ENCODE measurements around the gene E2F8.

Gene E2F8

DNA sequence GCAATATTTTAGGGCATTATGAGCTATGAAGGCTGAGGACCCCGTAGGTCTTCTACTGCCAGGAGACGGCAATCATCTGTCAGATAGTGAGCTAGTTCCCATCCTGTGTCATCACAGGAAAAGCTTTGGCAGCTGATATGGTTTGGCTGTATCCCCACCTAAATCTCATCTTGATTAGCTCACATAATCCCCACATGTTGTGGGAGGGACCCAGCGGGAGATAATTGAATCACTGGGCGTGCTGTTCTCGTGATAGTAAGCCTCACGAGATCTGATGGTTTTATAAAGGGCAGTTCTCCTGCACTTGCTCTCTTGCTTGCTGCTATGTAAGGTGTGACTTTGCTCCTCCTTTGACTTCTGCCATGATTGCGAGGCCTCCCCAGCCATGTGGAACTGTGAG, 57.1 kb downstream of the E2F8 start:
- Histone ChIP-seq H3K4me1 (ENCODE audit: insufficient read depth, insufficient read length) (no peaks in the 10 kb centered on the region), H3K36me3 (ENCODE audit: insufficient read depth, insufficient read length, low read length) (no peaks in the 10 kb centered on the region), H3K4me3 (ENCODE audit: insufficient read length, low read depth) (no peak overlapping the region), H3K9me3 (ENCODE audit: insufficient read depth, low read length) (no peaks in the 10 kb centered on the region), H3K27me3 (ENCODE audit: insufficient read depth, insufficient read length) (no peaks in the 10 kb centered on the region), H3K9ac (ENCODE audit: insufficient read length, low read depth) (no peak overlapping the region)
- TF ChIP-seq SUZ12 (IDR thresholded peaks at IDR 0.05; ENCODE audit: extremely low read depth, insufficient read depth, insufficient read length): no peak
- no peak for TF ChIP-seq ZNF274 (IDR thresholded peaks at IDR 0.05; ENCODE audit: low read depth, low read length)
- TF ChIP-seq YY1 (IDR thresholded peaks at IDR 0.05; ENCODE audit: insufficient read depth, insufficient read length): no peak
- no peak for DNase-seq (ENCODE audit: low read depth, low spot score)

DNA sequence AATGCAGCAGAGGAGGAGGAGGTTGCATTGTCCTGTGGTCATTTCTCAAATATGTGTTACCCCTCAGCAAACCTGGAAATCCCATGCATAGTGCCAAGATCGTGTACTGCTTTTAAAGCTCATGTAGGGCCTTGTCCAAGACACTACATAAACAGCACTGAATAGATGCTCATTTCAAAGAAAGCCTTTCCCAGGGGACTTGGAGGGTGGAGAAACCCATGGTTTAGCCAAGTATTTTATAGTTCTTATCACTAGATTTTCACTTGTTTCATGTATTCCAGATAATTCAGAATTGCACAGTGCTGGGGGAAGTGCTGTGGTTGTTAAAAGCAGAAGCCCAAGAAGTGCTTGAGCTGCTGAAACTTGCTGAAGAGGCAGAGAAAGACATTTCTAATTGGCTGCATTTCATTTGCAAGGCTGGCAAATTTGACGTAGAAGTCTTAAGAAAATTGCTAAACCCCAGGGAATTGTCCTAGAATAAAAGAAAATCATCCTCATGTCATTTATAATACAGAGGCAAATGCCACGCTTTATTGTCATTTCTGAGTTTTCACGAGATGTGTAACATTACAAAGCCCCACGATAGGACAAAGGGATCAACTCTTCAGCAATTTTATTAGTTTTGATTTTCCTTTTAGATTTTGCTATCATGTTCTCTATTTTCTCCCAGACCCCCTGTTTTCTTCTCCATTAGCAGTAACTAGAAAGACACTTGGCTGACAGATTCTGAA, 59.0 kb downstream of the E2F8 start:
- Histone ChIP-seq H3K27me3 (ENCODE audit: insufficient read depth, insufficient read length) (no peaks in the 10 kb centered on the region), H3K4me1 (ENCODE audit: insufficient read depth, insufficient read length) (no peaks in the 10 kb centered on the region), H3K9ac (ENCODE audit: insufficient read length, low read depth) (no peak overlapping the region), H3K36me3 (ENCODE audit: insufficient read depth, insufficient read length, low read length) (no peaks in the 10 kb centered on the region), H3K4me3 (ENCODE audit: insufficient read length, low read depth) (no peak overlapping the region), H3K9me3 (ENCODE audit: insufficient read depth, low read length) (no peaks in the 10 kb centered on the region)
- no peak for DNase-seq (ENCODE audit: low read depth, low spot score)
- TF ChIP-seq ZNF274 (IDR thresholded peaks at IDR 0.05; ENCODE audit: low read depth, low read length) (no peak), YY1 (IDR thresholded peaks at IDR 0.05; ENCODE audit: insufficient read depth, insufficient read length) (no peak)

DNA sequence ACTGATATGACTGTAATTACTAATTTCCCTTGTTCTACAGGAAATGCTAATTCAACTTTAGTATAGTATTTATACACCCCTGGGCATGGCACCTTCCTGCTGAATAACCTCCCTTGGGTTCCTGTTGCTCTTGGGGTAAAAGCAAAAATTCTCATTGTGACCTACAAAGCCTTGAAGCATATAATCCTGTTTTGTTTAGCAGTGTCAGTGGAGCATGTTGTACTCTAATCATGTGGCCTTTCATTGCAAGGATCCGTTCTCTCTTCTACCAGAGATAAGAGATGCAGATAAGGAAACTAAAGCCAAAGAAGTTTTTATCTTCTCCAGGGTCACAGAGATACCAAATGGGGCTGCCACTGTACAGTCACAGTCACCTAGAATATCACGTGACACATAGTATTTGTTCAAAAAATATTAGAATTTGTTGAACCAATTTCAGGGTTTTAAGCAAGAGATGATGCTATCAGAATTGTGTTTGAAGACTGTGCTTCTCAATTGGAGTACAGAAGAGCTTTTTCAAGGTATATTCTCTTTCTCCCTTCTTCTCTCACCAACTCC, 64.0 kb downstream of the E2F8 start:
- H3K27me3 ChIP-seq (ENCODE audit: insufficient read depth, insufficient read length): no peaks in the 10 kb centered on the region
- H3K9me3 ChIP-seq (ENCODE audit: insufficient read depth, low read length): no peaks in the 10 kb centered on the region
- H3K4me3 ChIP-seq (ENCODE audit: insufficient read length, low read depth): no peak overlapping the region
- DNase-seq (ENCODE audit: low read depth, low spot score): no peak
- no peak overlapping the region for H3K9ac ChIP-seq (ENCODE audit: insufficient read length, low read depth)
- H3K36me3 ChIP-seq (ENCODE audit: insufficient read depth, insufficient read length, low read length): peaks cover 24% of the 10 kb centered on the region
- H3K4me1 ChIP-seq (ENCODE audit: insufficient read depth, insufficient read length): no peaks in the 10 kb centered on the region
- no peak for TF ChIP-seq ZNF274 (IDR thresholded peaks at IDR 0.05; ENCODE audit: low read depth, low read length)
- TF ChIP-seq SUZ12 (IDR thresholded peaks at IDR 0.05; ENCODE audit: extremely low read depth, insufficient read depth, insufficient read length): no peak
- TF ChIP-seq YY1 (IDR thresholded peaks at IDR 0.05; ENCODE audit: insufficient read depth, insufficient read length): no peak

Data from NT2/D1 (cell line).